HepG2 (cell line): ENCODE results near the gene DERL2. TPM values are rescaled to one million over a fixed set of nuclear protein-coding genes. Genes with fewer than 3 reads are reported as not detected.

ENCODE experiments used
- CENPT ChIP-seq: sonication (generic); formaldehyde crosslinking; IDR thresholded peaks from 2 replicates; pipeline ENCODE4 v1.8.0; 2022; ENCODE audit warnings: low read depth, mild to moderate bottlenecking, moderate library complexity, missing genetic modification reagents
- CHCHD3 ChIP-seq: sonication (generic); formaldehyde crosslinking; IDR thresholded peaks from 2 replicates; pipeline ENCODE4 v1.8.0; 2022; ENCODE audit warnings: mild to moderate bottlenecking, missing genetic modification reagents, moderate library complexity
- FOXM1 ChIP-seq: sonication (generic); formaldehyde crosslinking; IDR thresholded peaks from 2 replicates; pipeline ENCODE4 v1.5.0; 2020; ENCODE audit warnings: missing genetic modification reagents
- IRF2 ChIP-seq: IDR thresholded peaks from 2 replicates; pipeline ENCODE4 v1.6.1; 2018; ENCODE audit warnings: missing genetic modification reagents, missing compliant biosample characterization
- KAT7 ChIP-seq: IDR thresholded peaks from 2 replicates; pipeline ENCODE4 v1.6.1; 2018; ENCODE audit warnings: borderline replicate concordance, missing compliant biosample characterization
- MED8 ChIP-seq: sonication (generic); formaldehyde crosslinking; IDR thresholded peaks from 2 replicates; pipeline ENCODE4 v1.8.1; 2023; ENCODE audit warnings: mild to moderate bottlenecking, missing genetic modification reagents; ENCODE audit not compliant: insufficient replicate concordance
- NRL ChIP-seq: sonication (generic); formaldehyde crosslinking; IDR thresholded peaks from 2 replicates; pipeline ENCODE4 v1.5.0; 2020; ENCODE audit warnings: missing genetic modification reagents, mild to moderate bottlenecking, moderate library complexity, borderline replicate concordance
- RBAK ChIP-seq: sonication (generic); formaldehyde crosslinking; IDR thresholded peaks from 2 replicates; pipeline ENCODE4 v1.5.1; 2020; ENCODE audit warnings: mild to moderate bottlenecking, missing genetic modification reagents
- REPIN1 ChIP-seq: sonication (generic); formaldehyde crosslinking; IDR thresholded peaks from 2 replicates; pipeline ENCODE4 v1.8.0; 2022; ENCODE audit warnings: missing genetic modification reagents, low read depth, mild to moderate bottlenecking, borderline replicate concordance
- RORA ChIP-seq: sonication (generic); formaldehyde crosslinking; IDR thresholded peaks from 2 replicates; pipeline ENCODE4 v1.5.0; 2020; ENCODE audit warnings: mild to moderate bottlenecking, missing genetic modification reagents, moderate library complexity
- TARDBP ChIP-seq: sonication (generic); formaldehyde crosslinking; IDR thresholded peaks from 2 replicates; pipeline ENCODE4 v1.8.0; 2022; ENCODE audit warnings: mild to moderate bottlenecking, missing genetic modification reagents
- ZBTB42 ChIP-seq: sonication (generic); formaldehyde crosslinking; IDR thresholded peaks from 2 replicates; pipeline ENCODE4 v1.5.0; 2020; ENCODE audit warnings: mild to moderate bottlenecking, missing genetic modification reagents
- ZFP36L1 ChIP-seq: sonication (generic); formaldehyde crosslinking; IDR thresholded peaks from 2 replicates; pipeline ENCODE4 v1.8.0; 2022; ENCODE audit warnings: mild to moderate bottlenecking, missing genetic modification reagents, moderate library complexity
- ZFP36L2 ChIP-seq: sonication (generic); formaldehyde crosslinking; IDR thresholded peaks from 2 replicates; pipeline ENCODE4 v1.4.0; 2020; ENCODE audit warnings: missing genetic modification reagents
- ZNF562 ChIP-seq: sonication (generic); formaldehyde crosslinking; IDR thresholded peaks from 2 replicates; pipeline ENCODE4 v1.8.0; 2022; ENCODE audit warnings: missing genetic modification reagents, borderline replicate concordance
- ZNF570 ChIP-seq: sonication (generic); formaldehyde crosslinking; IDR thresholded peaks from 2 replicates; pipeline ENCODE4 v1.4.0; 2020; ENCODE audit warnings: mild to moderate bottlenecking, missing genetic modification reagents, borderline replicate concordance
- ZNF572 ChIP-seq: sonication (generic); formaldehyde crosslinking; IDR thresholded peaks from 2 replicates; pipeline ENCODE4 v1.5.1; 2020; ENCODE audit warnings: mild to moderate bottlenecking, missing genetic modification reagents
- polyA plus RNA-seq, 8 experiments: library from polyadenylated mRNA; depleted of rRNA in 3 of 8; stranded (reverse) in 7 of 8; unstranded in 1 of 8; fragments of >200 nt; fragmentation: Illumina TruSeq in 4 of 8; extraction: Trizol in 4 of 8; gene quantifications; 2 replicates each; pipeline versions ENCODE4 v1.2.1 to v1.2.3, GENCODE V29; 2011 to 2016; ENCODE audit warnings: low read depth in 4 of 8, missing spikeins in 1 of 8, mixed read lengths in 1 of 8; ENCODE audit not compliant: insufficient read depth in 1 of 8
- total RNA-seq, 5 experiments: library from RNA; depleted of rRNA; stranded (reverse); fragments of >200 nt; fragmentation: Illumina TruSeq; extraction: Trizol; gene quantifications; 2 replicates each; pipeline ENCODE4 v1.2.3, GENCODE V29; 2016; ENCODE audit warnings: low read depth in 1 of 5
- TF ChIP-seq, protein P1 (sequence below): sonication (generic); formaldehyde crosslinking; IDR thresholded peaks from 2 replicates; pipeline ENCODE4 v1.4.0; 2020; ENCODE audit warnings: low read depth, missing genetic modification reagents
- TF ChIP-seq, protein P2 (sequence below): sonication (generic); formaldehyde crosslinking; IDR thresholded peaks from 2 replicates; pipeline ENCODE4 v1.9.0; 2021; ENCODE audit warnings: missing genetic modification reagents, mild to moderate bottlenecking, borderline replicate concordance
- TF ChIP-seq, protein P3 (sequence below): sonication (generic); formaldehyde crosslinking; IDR thresholded peaks from 2 replicates; pipeline ENCODE4 v1.5.0; 2020; ENCODE audit warnings: mild to moderate bottlenecking, missing genetic modification reagents, borderline replicate concordance

The DERL2 gene
- total and polyA plus RNA-seq, 2 of the 13 experiments (the other 11 are each of a cell fraction or from before 2014, with no cell fraction given), result 59.3 to 65.2 TPM

DNA sequence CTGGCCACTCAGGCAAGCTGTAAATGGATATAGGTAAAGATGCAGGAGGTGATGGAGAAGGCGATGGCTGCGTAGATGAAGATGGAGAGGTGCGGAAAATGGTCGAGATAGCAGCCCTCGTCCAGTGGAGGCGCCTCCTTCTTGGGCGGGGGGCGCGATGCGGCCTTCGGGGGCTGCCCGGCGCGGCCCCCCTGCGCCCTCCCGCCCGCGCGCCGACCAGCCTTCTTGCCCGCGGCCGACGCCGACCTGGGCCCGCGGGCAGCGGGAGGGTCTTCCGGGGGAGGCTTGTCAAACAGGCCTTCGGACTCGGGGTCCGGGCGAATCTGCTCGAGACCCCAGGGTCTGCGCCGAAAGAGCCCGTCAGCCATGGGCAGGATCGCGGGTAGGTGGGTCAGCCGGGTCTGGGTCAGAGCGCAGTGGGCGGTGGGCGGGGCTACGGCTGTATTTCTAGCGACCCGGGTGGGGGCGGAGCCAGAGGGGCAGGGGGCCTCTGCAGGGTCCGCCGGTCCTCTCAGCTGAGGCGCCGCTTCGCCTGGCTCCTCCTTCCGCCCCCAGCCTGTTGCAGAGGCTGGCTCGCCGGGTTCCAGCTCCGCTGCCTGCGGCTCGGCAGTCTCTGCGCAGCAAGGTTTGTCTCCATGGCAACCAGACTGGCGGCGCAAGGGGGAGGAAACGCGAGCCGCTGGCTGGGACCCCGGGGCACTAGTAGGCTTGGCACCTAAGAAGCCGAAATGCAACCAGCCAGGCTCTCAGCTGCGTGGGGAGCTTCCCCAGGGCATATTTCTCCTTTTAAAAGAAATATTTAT is 14.8 kb upstream of the DERL2 start (continued):
- TF ChIP-seq ZNF572 (CRISPR knock-in tag) (no peak), MED8 (CRISPR knock-in tag) (no peak), RBAK (CRISPR knock-in tag) (no peak), REPIN1 (0 out of 2 replicates have a peak, but pooled peaks have one; percentile 38), ZFP36L2 (CRISPR knock-in tag) (no peak), ZNF570 (CRISPR knock-in tag) (no peak), CENPT (no peak), FOXM1 (CRISPR knock-in tag) (no peak), ZNF562 (CRISPR knock-in tag) (no peak), NRL (CRISPR knock-in tag) (no peak), CHCHD3 (no peak), TARDBP (CRISPR knock-in tag) (peak; percentile 68; the same call in 1 of the 2 replicates), IRF2 (CRISPR knock-in tag) (no peak), KAT7 (CRISPR knock-in tag) (peak; percentile 60; the same call in 1 of the 2 replicates), RORA (CRISPR knock-in tag) (no peak), ZFP36L1 (0 out of 2 replicates have a peak, but pooled peaks have one; percentile 25), ZBTB42 (0 out of 2 replicates have a peak, but pooled peaks have one; percentile 70)
- TF ChIP-seq, protein P1, sequence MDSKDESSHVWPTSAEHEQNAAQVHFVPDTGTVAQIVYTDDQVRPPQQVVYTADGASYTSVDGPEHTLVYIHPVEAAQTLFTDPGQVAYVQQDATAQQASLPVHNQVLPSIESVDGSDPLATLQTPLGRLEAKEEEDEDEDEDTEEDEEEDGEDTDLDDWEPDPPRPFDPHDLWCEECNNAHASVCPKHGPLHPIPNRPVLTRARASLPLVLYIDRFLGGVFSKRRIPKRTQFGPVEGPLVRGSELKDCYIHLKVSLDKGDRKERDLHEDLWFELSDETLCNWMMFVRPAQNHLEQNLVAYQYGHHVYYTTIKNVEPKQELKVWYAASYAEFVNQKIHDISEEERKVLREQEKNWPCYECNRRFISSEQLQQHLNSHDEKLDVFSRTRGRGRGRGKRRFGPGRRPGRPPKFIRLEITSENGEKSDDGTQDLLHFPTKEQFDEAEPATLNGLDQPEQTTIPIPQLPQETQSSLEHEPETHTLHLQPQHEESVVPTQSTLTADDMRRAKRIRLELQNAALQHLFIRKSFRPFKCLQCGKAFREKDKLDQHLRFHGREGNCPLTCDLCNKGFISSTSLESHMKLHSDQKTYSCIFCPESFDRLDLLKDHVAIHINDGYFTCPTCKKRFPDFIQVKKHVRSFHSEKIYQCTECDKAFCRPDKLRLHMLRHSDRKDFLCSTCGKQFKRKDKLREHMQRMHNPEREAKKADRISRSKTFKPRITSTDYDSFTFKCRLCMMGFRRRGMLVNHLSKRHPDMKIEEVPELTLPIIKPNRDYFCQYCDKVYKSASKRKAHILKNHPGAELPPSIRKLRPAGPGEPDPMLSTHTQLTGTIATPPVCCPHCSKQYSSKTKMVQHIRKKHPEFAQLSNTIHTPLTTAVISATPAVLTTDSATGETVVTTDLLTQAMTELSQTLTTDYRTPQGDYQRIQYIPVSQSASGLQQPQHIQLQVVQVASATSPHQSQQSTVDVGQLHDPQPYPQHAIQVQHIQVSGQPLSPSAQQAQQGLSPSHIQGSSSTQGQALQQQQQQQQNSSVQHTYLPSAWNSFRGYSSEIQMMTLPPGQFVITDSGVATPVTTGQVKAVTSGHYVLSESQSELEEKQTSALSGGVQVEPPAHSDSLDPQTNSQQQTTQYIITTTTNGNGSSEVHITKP, result no peak
- TF ChIP-seq, protein P2, sequence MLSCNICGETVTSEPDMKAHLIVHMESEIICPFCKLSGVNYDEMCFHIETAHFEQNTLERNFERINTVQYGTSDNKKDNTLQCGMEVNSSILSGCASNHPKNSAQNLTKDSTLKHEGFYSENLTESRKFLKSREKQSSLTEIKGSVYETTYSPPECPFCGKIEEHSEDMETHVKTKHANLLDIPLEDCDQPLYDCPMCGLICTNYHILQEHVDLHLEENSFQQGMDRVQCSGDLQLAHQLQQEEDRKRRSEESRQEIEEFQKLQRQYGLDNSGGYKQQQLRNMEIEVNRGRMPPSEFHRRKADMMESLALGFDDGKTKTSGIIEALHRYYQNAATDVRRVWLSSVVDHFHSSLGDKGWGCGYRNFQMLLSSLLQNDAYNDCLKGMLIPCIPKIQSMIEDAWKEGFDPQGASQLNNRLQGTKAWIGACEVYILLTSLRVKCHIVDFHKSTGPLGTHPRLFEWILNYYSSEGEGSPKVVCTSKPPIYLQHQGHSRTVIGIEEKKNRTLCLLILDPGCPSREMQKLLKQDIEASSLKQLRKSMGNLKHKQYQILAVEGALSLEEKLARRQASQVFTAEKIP, result no peak
- TF ChIP-seq, protein P3, sequence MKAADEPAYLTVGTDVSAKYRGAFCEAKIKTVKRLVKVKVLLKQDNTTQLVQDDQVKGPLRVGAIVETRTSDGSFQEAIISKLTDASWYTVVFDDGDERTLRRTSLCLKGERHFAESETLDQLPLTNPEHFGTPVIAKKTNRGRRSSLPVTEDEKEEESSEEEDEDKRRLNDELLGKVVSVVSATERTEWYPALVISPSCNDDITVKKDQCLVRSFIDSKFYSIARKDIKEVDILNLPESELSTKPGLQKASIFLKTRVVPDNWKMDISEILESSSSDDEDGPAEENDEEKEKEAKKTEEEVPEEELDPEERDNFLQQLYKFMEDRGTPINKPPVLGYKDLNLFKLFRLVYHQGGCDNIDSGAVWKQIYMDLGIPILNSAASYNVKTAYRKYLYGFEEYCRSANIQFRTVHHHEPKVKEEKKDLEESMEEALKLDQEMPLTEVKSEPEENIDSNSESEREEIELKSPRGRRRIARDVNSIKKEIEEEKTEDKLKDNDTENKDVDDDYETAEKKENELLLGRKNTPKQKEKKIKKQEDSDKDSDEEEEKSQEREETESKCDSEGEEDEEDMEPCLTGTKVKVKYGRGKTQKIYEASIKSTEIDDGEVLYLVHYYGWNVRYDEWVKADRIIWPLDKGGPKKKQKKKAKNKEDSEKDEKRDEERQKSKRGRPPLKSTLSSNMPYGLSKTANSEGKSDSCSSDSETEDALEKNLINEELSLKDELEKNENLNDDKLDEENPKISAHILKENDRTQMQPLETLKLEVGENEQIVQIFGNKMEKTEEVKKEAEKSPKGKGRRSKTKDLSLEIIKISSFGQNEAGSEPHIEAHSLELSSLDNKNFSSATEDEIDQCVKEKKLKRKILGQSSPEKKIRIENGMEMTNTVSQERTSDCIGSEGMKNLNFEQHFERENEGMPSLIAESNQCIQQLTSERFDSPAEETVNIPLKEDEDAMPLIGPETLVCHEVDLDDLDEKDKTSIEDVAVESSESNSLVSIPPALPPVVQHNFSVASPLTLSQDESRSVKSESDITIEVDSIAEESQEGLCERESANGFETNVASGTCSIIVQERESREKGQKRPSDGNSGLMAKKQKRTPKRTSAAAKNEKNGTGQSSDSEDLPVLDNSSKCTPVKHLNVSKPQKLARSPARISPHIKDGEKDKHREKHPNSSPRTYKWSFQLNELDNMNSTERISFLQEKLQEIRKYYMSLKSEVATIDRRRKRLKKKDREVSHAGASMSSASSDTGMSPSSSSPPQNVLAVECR (CRISPR knock-in tag), result peak; percentile 71; the same call in 1 of the 2 replicates
